ENCODE data around the gene TMEM82.
A peak's percentile ranks its signal among the peaks of the same experiment; 100 is the strongest.

The TMEM82 gene

GRCh38 chr1:15777909-15778707 lies 35.8 kb downstream of the TMEM82 start:
- DNase-seq (ENCODE audit: low read depth in 2 of 2): no peak
- no peak overlapping the region for H3K4me3 ChIP-seq (replicated peaks in 1 of 2; ENCODE audit: low read depth in 2 of 2, low read length in 2 of 2)
- no peak for TF ChIP-seq CTCF (IDR thresholded peaks at IDR 0.05; ENCODE audit: low read depth, low read length)

GRCh38 chr1:15785683-15786082 lies 43.4 kb downstream of the TMEM82 start:
- no peak for TF ChIP-seq CTCF (IDR thresholded peaks at IDR 0.05; ENCODE audit: low read depth, low read length)
- no peak overlapping the region for H3K4me3 ChIP-seq (replicated peaks in 1 of 2; ENCODE audit: low read depth in 2 of 2, low read length in 2 of 2)
- DNase-seq (ENCODE audit: low read depth in 2 of 2): no peak

GRCh38 chr1:15786581-15786980 lies 44.3 kb downstream of the TMEM82 start:
- peak; percentile 27 to 65 for DNase-seq (ENCODE audit: low read depth in 2 of 2)
- no peak overlapping the region for H3K4me3 ChIP-seq (replicated peaks in 1 of 2; ENCODE audit: low read depth in 2 of 2, low read length in 2 of 2)
- TF ChIP-seq CTCF (IDR thresholded peaks at IDR 0.05; ENCODE audit: low read depth, low read length): no peak

GRCh38 chr1:15788624-15789301 lies 46.5 kb downstream of the TMEM82 start:
- no peak for TF ChIP-seq CTCF (IDR thresholded peaks at IDR 0.05; ENCODE audit: low read depth, low read length)
- peak; percentile 73 to 78 for DNase-seq (ENCODE audit: low read depth in 2 of 2)
- H3K4me3 ChIP-seq (replicated peaks in 1 of 2; ENCODE audit: low read depth in 2 of 2, low read length in 2 of 2): no peak overlapping the region

- DNase-seq (ENCODE audit: low read depth in 2 of 2): no peak
- no peak for TF ChIP-seq CTCF (IDR thresholded peaks at IDR 0.05; ENCODE audit: low read depth, low read length)
- no peak overlapping the region for H3K4me3 ChIP-seq (replicated peaks in 1 of 2; ENCODE audit: low read depth in 2 of 2, low read length in 2 of 2)
These were observed 53.8 kb downstream of the TMEM82 start for GRCh38 chr1:15796086-15796462.

All from cardiac fibroblast (primary cell).